ENCODE results near the gene C2orf76.
"Not testable (repeated sequence)": the region's sequence is repeated elsewhere in the genome, so short reads cannot be mapped to it uniquely, and the experiment has no call there.

C2orf76 gene

GRCh38 chr2:119366649-119367471, at the start of gene C2orf76, which contains the start of gene DBI:
Gene C2orf76, minus strand, starts transcription at chr2:119366834. Its CDS starts 26,875 bp downstream, at chr2:119339959.
Gene DBI, plus strand, starts transcription at chr2:119366977. Its CDS starts 75 bp downstream, at chr2:119367052.
- peak; percentile 84 for DNase-seq (ENCODE audit: low read depth, low spot score)

GRCh38 chr2:119415630-119416029, 49.0 kb upstream of the C2orf76 start:
- DNase-seq (ENCODE audit: low read depth, low spot score) = no peak

GRCh38 chr2:119414894-119415293, 48.3 kb upstream of the C2orf76 start:
- DNase-seq (ENCODE audit: low read depth, low spot score) = no peak

GRCh38 chr2:119409506-119409905, 42.9 kb upstream of the C2orf76 start:
- no peak for DNase-seq (ENCODE audit: low read depth, low spot score)

- no peak for DNase-seq (ENCODE audit: low read depth, low spot score)
Measured at GRCh38 chr2:119408221-119408619, 41.6 kb upstream of the C2orf76 start.

- no peak for DNase-seq (ENCODE audit: low read depth, low spot score)
Measured at GRCh38 chr2:119407430-119408220, 41.0 kb upstream of the C2orf76 start.

GRCh38 chr2:119405151-119405550, 38.5 kb upstream of the C2orf76 start:
- no peak for DNase-seq (ENCODE audit: low read depth, low spot score)

- not testable (repeated sequence) for DNase-seq (ENCODE audit: low read depth, low spot score)
Measured at GRCh38 chr2:119403618-119404017, 37.0 kb upstream of the C2orf76 start.

GRCh38 chr2:119402645-119403560, 36.3 kb upstream of the C2orf76 start:
- no peak for DNase-seq (ENCODE audit: low read depth, low spot score)

- DNase-seq (ENCODE audit: low read depth, low spot score) = no peak
Measured at GRCh38 chr2:119402106-119402505, 35.5 kb upstream of the C2orf76 start.

- DNase-seq (ENCODE audit: low read depth, low spot score) = no peak
Measured at GRCh38 chr2:119397196-119397595, 30.6 kb upstream of the C2orf76 start.

GRCh38 chr2:119393971-119394748, 27.5 kb upstream of the C2orf76 start:
- no peak for DNase-seq (ENCODE audit: low read depth, low spot score)

- DNase-seq (ENCODE audit: low read depth, low spot score) = no peak
Measured at GRCh38 chr2:119389615-119390306, 23.1 kb upstream of the C2orf76 start.

- DNase-seq (ENCODE audit: low read depth, low spot score) = no peak
Measured at GRCh38 chr2:119387381-119388129, 20.9 kb upstream of the C2orf76 start.

- DNase-seq (ENCODE audit: low read depth, low spot score) = no peak
Measured at GRCh38 chr2:119385466-119385865, 18.8 kb upstream of the C2orf76 start.

GRCh38 chr2:119384971-119385370, 18.3 kb upstream of the C2orf76 start:
- DNase-seq (ENCODE audit: low read depth, low spot score) = no peak

GRCh38 chr2:119383410-119384140, 16.9 kb upstream of the C2orf76 start:
- DNase-seq (ENCODE audit: low read depth, low spot score) = no peak

GRCh38 chr2:119378566-119378965, 11.9 kb upstream of the C2orf76 start:
- no peak for DNase-seq (ENCODE audit: low read depth, low spot score)

GRCh38 chr2:119377993-119378345, 11.3 kb upstream of the C2orf76 start:
- DNase-seq (ENCODE audit: low read depth, low spot score) = no peak

Data from activated naive CD8-positive, alpha-beta T cell treated with anti-CD3 and anti-CD28 coated beads, Interleukin-2, amount 50 U/mL, for 16 hours (primary cell).